ENCODE measurements around the gene CZIB.

Gene CZIB

GRCh38 chr1:53260631-53261247 is 40.3 kb upstream of the CZIB start:
- H3K4me3 ChIP-seq (ENCODE audit: low read depth, low read length): no peak overlapping the region
- TF ChIP-seq, protein P1, sequence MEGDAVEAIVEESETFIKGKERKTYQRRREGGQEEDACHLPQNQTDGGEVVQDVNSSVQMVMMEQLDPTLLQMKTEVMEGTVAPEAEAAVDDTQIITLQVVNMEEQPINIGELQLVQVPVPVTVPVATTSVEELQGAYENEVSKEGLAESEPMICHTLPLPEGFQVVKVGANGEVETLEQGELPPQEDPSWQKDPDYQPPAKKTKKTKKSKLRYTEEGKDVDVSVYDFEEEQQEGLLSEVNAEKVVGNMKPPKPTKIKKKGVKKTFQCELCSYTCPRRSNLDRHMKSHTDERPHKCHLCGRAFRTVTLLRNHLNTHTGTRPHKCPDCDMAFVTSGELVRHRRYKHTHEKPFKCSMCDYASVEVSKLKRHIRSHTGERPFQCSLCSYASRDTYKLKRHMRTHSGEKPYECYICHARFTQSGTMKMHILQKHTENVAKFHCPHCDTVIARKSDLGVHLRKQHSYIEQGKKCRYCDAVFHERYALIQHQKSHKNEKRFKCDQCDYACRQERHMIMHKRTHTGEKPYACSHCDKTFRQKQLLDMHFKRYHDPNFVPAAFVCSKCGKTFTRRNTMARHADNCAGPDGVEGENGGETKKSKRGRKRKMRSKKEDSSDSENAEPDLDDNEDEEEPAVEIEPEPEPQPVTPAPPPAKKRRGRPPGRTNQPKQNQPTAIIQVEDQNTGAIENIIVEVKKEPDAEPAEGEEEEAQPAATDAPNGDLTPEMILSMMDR (IDR thresholded peaks at IDR 0.05; ENCODE audit: low read depth, low read length): no peak

DNA sequence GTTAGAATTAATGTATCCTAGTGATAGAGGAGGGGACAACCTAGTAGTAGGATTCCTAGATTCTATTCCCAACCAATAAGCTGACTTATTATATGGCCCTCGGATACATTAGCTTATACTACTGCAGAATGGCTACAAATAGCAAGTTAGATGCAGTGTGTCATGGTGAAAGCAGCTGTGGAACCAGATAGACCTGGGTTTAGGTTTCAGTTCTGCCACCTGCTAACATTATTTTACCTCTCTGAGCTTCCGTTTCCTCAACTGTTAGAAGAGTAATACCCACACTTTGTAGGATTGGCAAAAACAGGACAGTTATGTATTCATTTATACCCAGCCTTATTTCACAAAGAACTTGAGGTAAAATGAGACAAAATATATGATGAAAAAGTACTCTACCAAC is 39.5 kb upstream of the CZIB start:
- TF ChIP-seq, protein P1 (IDR thresholded peaks at IDR 0.05; ENCODE audit: low read depth, low read length): no peak

GRCh38 chr1:53258216-53258615 is 37.8 kb upstream of the CZIB start:
- TF ChIP-seq, protein P1 (IDR thresholded peaks at IDR 0.05; ENCODE audit: low read depth, low read length): no peak
- no peak overlapping the region for H3K4me3 ChIP-seq (ENCODE audit: low read depth, low read length)

More for the DNA sequence above, 39.5 kb upstream of the CZIB start:
- H3K4me3 ChIP-seq (ENCODE audit: low read depth, low read length): no peak overlapping the region

- H3K4me3 ChIP-seq (ENCODE audit: low read depth, low read length): no peak overlapping the region
- TF ChIP-seq, protein P1 (IDR thresholded peaks at IDR 0.05; ENCODE audit: low read depth, low read length): no peak
These were observed 37.1 kb upstream of the CZIB start for GRCh38 chr1:53257454-53258081.

GRCh38 chr1:53256511-53257453 is 36.3 kb upstream of the CZIB start:
- no peak overlapping the region for H3K4me3 ChIP-seq (ENCODE audit: low read depth, low read length)
- TF ChIP-seq, protein P1 (IDR thresholded peaks at IDR 0.05; ENCODE audit: low read depth, low read length): no peak

- TF ChIP-seq, protein P1 (IDR thresholded peaks at IDR 0.05; ENCODE audit: low read depth, low read length): 0 out of 2 replicates have a peak, but pooled peaks have one; percentile 16
These were observed 34.6 kb upstream of the CZIB start for GRCh38 chr1:53255031-53255430.

More at GRCh38 chr1:53255031-53255430, 34.6 kb upstream of the CZIB start:
- no peak overlapping the region for H3K4me3 ChIP-seq (ENCODE audit: low read depth, low read length)

Data from WI38 (cell line).